ENCODE data around the gene SSBP3. TPM values are rescaled to one million over a fixed set of nuclear protein-coding genes. Genes with fewer than 3 reads are reported as not detected.

SSBP3 gene
- total and polyA plus RNA-seq, 2 of the 13 experiments (the other 11 are each of a cell fraction or from before 2014, with no cell fraction given), result 8.5 to 17.6 TPM

GRCh38 chr1:54291276-54292001 lies 114.8 kb downstream of the SSBP3 start (continued):
- TF ChIP-seq JUN (CRISPR knock-in tag; IDR thresholded peaks at IDR 0.05), result no peak
- TF ChIP-seq NCOR1 (IDR thresholded peaks at IDR 0.05; ENCODE audit: borderline replicate concordance, low read length), result no peak
- no peak for TF ChIP-seq ZNF792 (CRISPR knock-in tag; IDR thresholded peaks at IDR 0.05)
- TF ChIP-seq BRCA1 (CRISPR knock-in tag; IDR thresholded peaks at IDR 0.05), result no peak
- no peak for TF ChIP-seq ZSCAN12 (CRISPR knock-in tag; IDR thresholded peaks at IDR 0.05)
- no peak for TF ChIP-seq GPN1 (CRISPR knock-in tag; IDR thresholded peaks at IDR 0.05; ENCODE audit: borderline replicate concordance)
- no peak for TF ChIP-seq GATAD1 (CRISPR knock-in tag; IDR thresholded peaks at IDR 0.05)
- no peak for TF ChIP-seq ZBTB10 (CRISPR knock-in tag; IDR thresholded peaks at IDR 0.05; ENCODE audit: borderline replicate concordance)
- TF ChIP-seq ZSCAN5A (CRISPR knock-in tag; IDR thresholded peaks at IDR 0.05; ENCODE audit: borderline replicate concordance), result no peak
